Measurements from ENCODE around the gene MTHFSD. TPM values are rescaled to one million over a fixed set of nuclear protein-coding genes. Genes with fewer than 3 reads are reported as not detected.

MTHFSD gene
- total RNA-seq, 2 experiments from 2014 or later, result 19.3 to 22.3 TPM

GRCh38 chr16:86505899-86506864 lies 48.9 kb downstream of the MTHFSD start:
- CTCF ChIA-PET, result interaction anchor here (1.2 to 1.5 kb wide), 2 partner anchors 14 to 59 kb away, joined by 3 to 4 read pairs; no protein-coding TSS in a partner anchor

GRCh38 chr16:86505185-86505898 lies 49.7 kb downstream of the MTHFSD start:
- H3K4me3 Mint-ChIP-seq, result no peak overlapping the region
- no peaks in the 10 kb centered on the region for H3K9me3 Mint-ChIP-seq
- POLR2A ChIA-PET, result no interaction called here
- peaks cover 31% of the 10 kb centered on the region for H3K4me1 Mint-ChIP-seq (ENCODE audit: low read depth)
- H3K27me3 Mint-ChIP-seq, result peaks cover 77% of the 10 kb centered on the region
- CTCF ChIA-PET, result interaction anchor here (1.2 to 1.5 kb wide), 2 partner anchors 14 to 60 kb away, joined by 3 to 4 read pairs; no protein-coding TSS in a partner anchor
- H3K27ac Mint-ChIP-seq, result no peak overlapping the region
- DNase-seq, result no peak
- H3K36me3 Mint-ChIP-seq (ENCODE audit: low read depth), result no peaks in the 10 kb centered on the region
- intact Hi-C loops (cut with micrococcal nuclease), result no loop called here
- no peak for ATAC-seq
- no peak for TF ChIP-seq CTCF (IDR thresholded peaks at IDR 0.05)

More at GRCh38 chr16:86505899-86506864, 48.9 kb downstream of the MTHFSD start:
- Mint-ChIP-seq H3K4me1 (ENCODE audit: low read depth) (peaks cover 33% of the 10 kb centered on the region), H3K9me3 (no peaks in the 10 kb centered on the region), H3K36me3 (ENCODE audit: low read depth) (no peaks in the 10 kb centered on the region), H3K27ac (no peak overlapping the region), H3K27me3 (peaks cover 72% of the 10 kb centered on the region), H3K4me3 (peak overlapping the region; percentile 3)
- no peak for TF ChIP-seq CTCF (IDR thresholded peaks at IDR 0.05)
- ATAC-seq (no peak), DNase-seq (no peak)
- intact Hi-C loops (cut with micrococcal nuclease), result no loop called here
- POLR2A ChIA-PET, result no interaction called here

GRCh38 chr16:86504315-86505184 lies 50.5 kb downstream of the MTHFSD start:
- Mint-ChIP-seq H3K4me1 (ENCODE audit: low read depth) (peaks cover 31% of the 10 kb centered on the region), H3K27me3 (peaks cover 83% of the 10 kb centered on the region), H3K36me3 (ENCODE audit: low read depth) (no peaks in the 10 kb centered on the region), H3K27ac (no peak overlapping the region), H3K9me3 (no peaks in the 10 kb centered on the region), H3K4me3 (no peak overlapping the region)
- POLR2A ChIA-PET, result no interaction called here
- intact Hi-C loops (cut with micrococcal nuclease), result no loop called here
- ATAC-seq (no peak), DNase-seq (no peak)
- CTCF ChIA-PET, result no interaction called here
- no peak for TF ChIP-seq CTCF (IDR thresholded peaks at IDR 0.05)

- ATAC-seq (no peak), DNase-seq (no peak)
- intact Hi-C loops (cut with micrococcal nuclease), result no loop called here
- no peaks in the 10 kb centered on the region for H3K36me3 Mint-ChIP-seq (ENCODE audit: low read depth)
- H3K27ac Mint-ChIP-seq, result no peak overlapping the region
- no peak overlapping the region for H3K4me3 Mint-ChIP-seq
- POLR2A ChIA-PET, result no interaction called here
- CTCF ChIA-PET, result no interaction called here
- peaks cover 85% of the 10 kb centered on the region for H3K27me3 Mint-ChIP-seq
- no peak for TF ChIP-seq CTCF (IDR thresholded peaks at IDR 0.05)
- H3K9me3 Mint-ChIP-seq, result no peaks in the 10 kb centered on the region
- peaks cover 27% of the 10 kb centered on the region for H3K4me1 Mint-ChIP-seq (ENCODE audit: low read depth)
Measured at GRCh38 chr16:86503830-86504229, 51.2 kb downstream of the MTHFSD start.

Data from activated CD8-positive, alpha-beta T cell treated with anti-CD3 and anti-CD28 coated beads for 36 hours (primary cell).